MCF 10A (cell line): Measurements from ENCODE around the gene ACOXL. TPM values are rescaled to one million over a fixed set of nuclear protein-coding genes. Genes with fewer than 3 reads are reported as not detected.
A peak's percentile ranks its signal among the peaks of the same experiment; 100 is the strongest.

Experiments used
- BruUV-seq: library from RNA; stranded (reverse); fragments of 400-500 nt; replicated peaks from 2 replicates; lab custom pipeline; 2021; lab: Mats Ljungman, UMichigan
- CTCF ChIA-PET: fragments of 300-600 bp; sonication (Branson Sonifier 250); formaldehyde crosslinking; extraction: SDS; loops from one replicate; lab custom pipeline; 2021; ENCODE audit warnings: antibody characterized with exemption, inconsistent platforms; lab: Yijun Ruan, JAX
- POLR2A ChIA-PET: fragments of 300-600, 350-650 bp; sonication (Branson Sonifier 250); formaldehyde crosslinking; extraction: SDS; loops from one replicate; lab custom pipeline; 2020; ENCODE audit warnings: antibody characterized with exemption, inconsistent platforms; lab: Yijun Ruan, JAX
- DNase-seq: peaks from one replicate; pipeline ENCODE4 v3.0.0-alpha.2; 2018; ENCODE audit not compliant: unreplicated experiment
- H3K27ac Mint-ChIP-seq: one replicate; pipeline ENCODE4 v1.8.0; 2022; ENCODE audit warnings: mild to moderate bottlenecking, low read depth, mixed read lengths; ENCODE audit not compliant: unreplicated experiment
- H3K27me3 Mint-ChIP-seq: one replicate; pipeline ENCODE4 v1.8.0; 2022; ENCODE audit warnings: mixed read lengths; ENCODE audit not compliant: insufficient read depth, unreplicated experiment
- H3K36me3 Mint-ChIP-seq: one replicate; pipeline ENCODE4 v1.8.0; 2022; ENCODE audit warnings: mild to moderate bottlenecking, moderate library complexity, mixed read lengths; ENCODE audit not compliant: insufficient read depth, unreplicated experiment
- H3K4me1 Mint-ChIP-seq: one replicate; pipeline ENCODE4 v1.8.0; 2022; ENCODE audit warnings: mixed read lengths; ENCODE audit not compliant: insufficient read depth, unreplicated experiment
- H3K4me3 Mint-ChIP-seq: one replicate; pipeline ENCODE4 v1.8.0; 2022; ENCODE audit warnings: mild to moderate bottlenecking, moderate library complexity, mixed read lengths; ENCODE audit not compliant: unreplicated experiment
- H3K9me3 Mint-ChIP-seq: one replicate; pipeline ENCODE4 v1.8.0; 2022; ENCODE audit warnings: mixed read lengths; ENCODE audit not compliant: unreplicated experiment
- intact Hi-C: fragments of 100-400 bp; cut with micrococcal nuclease; formaldehyde crosslinking; loops from 2 replicates; pipeline ENCODE4 v1.14.1; 2022
- total RNA-seq: library from RNA; stranded (reverse); gene quantifications from 2 replicates; pipeline ENCODE4 v1.2.3, GENCODE V29; 2022
- TF ChIP-seq, protein P1 (sequence below): fragments of 200-600 bp; IDR thresholded peaks from one replicate; pipeline ENCODE4 v1.8.0; 2022; ENCODE audit warnings: antibody characterized with exemption, mild to moderate bottlenecking; ENCODE audit not compliant: unreplicated experiment

ACOXL gene
- total RNA-seq, 1 experiment from 2014 or later = not detected

DNA sequence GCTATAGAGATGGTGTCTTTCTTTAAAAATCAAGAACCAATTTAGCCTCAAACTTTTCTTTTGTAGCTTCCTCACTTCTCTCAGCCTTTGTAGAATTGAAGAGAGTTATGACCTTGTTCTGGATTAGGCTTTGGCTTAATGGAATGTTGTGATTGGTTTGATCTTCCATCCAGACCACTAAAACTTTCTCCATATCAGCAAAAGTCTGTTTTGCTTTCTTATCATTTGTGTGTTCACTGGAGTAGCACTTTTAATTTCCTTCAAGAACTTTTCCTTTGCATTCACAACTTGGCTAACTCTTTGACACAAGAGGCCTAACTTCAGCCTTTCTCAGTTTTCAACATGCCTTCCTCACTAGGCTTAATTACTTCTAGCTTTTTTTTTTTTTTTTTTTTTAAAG lies 193.1 kb downstream of the ACOXL start:
- Mint-ChIP-seq H3K27ac (no peak overlapping the region), H3K4me3 (no peak overlapping the region), H3K36me3 (peaks cover 5% of the 10 kb centered on the region), H3K4me1 (no peaks in the 10 kb centered on the region), H3K9me3 (peaks cover 10% of the 10 kb centered on the region), H3K27me3 (peaks cover 11% of the 10 kb centered on the region)
- no TSS peak for BruUV-seq
- intact Hi-C loops = no loop called here
- CTCF ChIA-PET = no interaction called here
- TF ChIP-seq, protein P1, sequence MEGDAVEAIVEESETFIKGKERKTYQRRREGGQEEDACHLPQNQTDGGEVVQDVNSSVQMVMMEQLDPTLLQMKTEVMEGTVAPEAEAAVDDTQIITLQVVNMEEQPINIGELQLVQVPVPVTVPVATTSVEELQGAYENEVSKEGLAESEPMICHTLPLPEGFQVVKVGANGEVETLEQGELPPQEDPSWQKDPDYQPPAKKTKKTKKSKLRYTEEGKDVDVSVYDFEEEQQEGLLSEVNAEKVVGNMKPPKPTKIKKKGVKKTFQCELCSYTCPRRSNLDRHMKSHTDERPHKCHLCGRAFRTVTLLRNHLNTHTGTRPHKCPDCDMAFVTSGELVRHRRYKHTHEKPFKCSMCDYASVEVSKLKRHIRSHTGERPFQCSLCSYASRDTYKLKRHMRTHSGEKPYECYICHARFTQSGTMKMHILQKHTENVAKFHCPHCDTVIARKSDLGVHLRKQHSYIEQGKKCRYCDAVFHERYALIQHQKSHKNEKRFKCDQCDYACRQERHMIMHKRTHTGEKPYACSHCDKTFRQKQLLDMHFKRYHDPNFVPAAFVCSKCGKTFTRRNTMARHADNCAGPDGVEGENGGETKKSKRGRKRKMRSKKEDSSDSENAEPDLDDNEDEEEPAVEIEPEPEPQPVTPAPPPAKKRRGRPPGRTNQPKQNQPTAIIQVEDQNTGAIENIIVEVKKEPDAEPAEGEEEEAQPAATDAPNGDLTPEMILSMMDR = no peak
- DNase-seq = no peak
- POLR2A ChIA-PET = no interaction called here

DNA sequence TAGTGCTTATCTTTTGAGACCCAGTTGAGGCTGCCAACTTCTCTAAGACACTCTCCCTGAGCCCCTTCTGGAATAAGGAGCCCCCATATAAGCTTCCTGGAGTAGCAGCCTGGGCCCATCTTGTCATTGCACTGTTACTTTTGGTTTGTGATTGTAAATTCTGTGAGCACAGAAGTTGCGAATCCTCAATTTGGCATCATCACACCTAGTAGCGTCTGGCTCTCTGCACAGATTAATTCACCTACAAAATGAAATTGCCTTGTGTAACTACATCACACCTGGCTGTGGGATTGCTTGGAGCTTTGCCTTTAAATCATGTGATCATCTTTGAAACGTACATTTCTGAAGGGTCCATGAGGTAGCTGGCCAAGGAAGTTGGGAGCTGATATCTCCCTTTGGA lies 195.2 kb downstream of the ACOXL start:
- no peak for DNase-seq

DNA sequence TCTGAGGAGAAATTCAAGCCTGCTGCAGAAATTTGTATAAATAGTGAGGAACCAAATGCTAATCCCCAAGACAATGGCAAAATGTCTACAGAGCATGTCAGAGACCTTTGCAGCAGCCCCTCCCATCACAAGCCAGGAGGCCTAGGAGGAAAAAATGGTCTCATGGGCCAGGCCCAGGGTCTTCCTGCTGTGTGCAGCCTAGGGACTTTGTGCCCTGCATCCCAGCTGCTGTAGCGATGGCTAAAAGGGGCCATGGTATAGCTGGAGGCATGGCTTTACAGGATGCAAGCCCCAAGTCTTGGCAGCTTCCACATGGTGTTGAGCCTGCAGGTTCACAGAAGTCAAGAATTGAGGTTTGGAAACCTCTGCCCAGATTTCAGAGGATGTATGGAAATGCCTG lies 197.2 kb downstream of the ACOXL start:
- no peak for DNase-seq
- Mint-ChIP-seq H3K4me3 (no peak overlapping the region), H3K27ac (no peak overlapping the region), H3K36me3 (no peaks in the 10 kb centered on the region), H3K9me3 (peaks cover 10% of the 10 kb centered on the region), H3K4me1 (peaks cover 10% of the 10 kb centered on the region), H3K27me3 (no peaks in the 10 kb centered on the region)
- TF ChIP-seq, protein P1 = no peak
- CTCF ChIA-PET = no interaction called here
- BruUV-seq = no TSS peak
- POLR2A ChIA-PET = no interaction called here
- intact Hi-C loops = no loop called here

More for the DNA sequence above, 195.2 kb downstream of the ACOXL start:
- Mint-ChIP-seq H3K36me3 (peaks cover 5% of the 10 kb centered on the region), H3K27ac (no peak overlapping the region), H3K9me3 (peaks cover 10% of the 10 kb centered on the region), H3K27me3 (no peaks in the 10 kb centered on the region), H3K4me3 (no peak overlapping the region), H3K4me1 (peaks cover 9% of the 10 kb centered on the region)
- TF ChIP-seq, protein P1 = no peak
- ChIA-PET CTCF (interaction anchor here (0.5 kb wide), 1 partner anchor 267 kb away, joined by 3 read pairs; no protein-coding TSS in a partner anchor), POLR2A (interaction anchor here (1.0 kb wide), 1 partner anchor 193 kb away, joined by 3 read pairs; no protein-coding TSS in a partner anchor)
- intact Hi-C loops = no loop called here
- BruUV-seq = no TSS peak

GRCh38 chr2:110931648-110932047 lies 199.3 kb downstream of the ACOXL start:
- ChIA-PET POLR2A (interaction anchor here (0.8 to 1.0 kb wide), 3 partner anchors 9 to 15 kb away, joined by 3 read pairs; no protein-coding TSS in a partner anchor), CTCF (no interaction called here)
- Mint-ChIP-seq H3K27ac (no peak overlapping the region), H3K27me3 (no peaks in the 10 kb centered on the region), H3K4me3 (no peak overlapping the region), H3K4me1 (peaks cover 10% of the 10 kb centered on the region), H3K36me3 (no peaks in the 10 kb centered on the region), H3K9me3 (peaks cover 10% of the 10 kb centered on the region)
- BruUV-seq = no TSS peak
- TF ChIP-seq, protein P1 = no peak
- peak; percentile 73 for DNase-seq
- intact Hi-C loops = no loop called here
